T1000 (cell line): ENCODE data around the gene UAP1.
A peak's percentile ranks its signal among the peaks of the same experiment; 100 is the strongest.

Experiments used
- DNase-seq: peaks from one replicate; lab custom pipeline; 2025; ENCODE audit warnings: mixed read lengths; lab: John Stamatoyannopoulos, UW

UAP1 gene

GRCh38 chr1:162561616-162562469 lies at the start of gene UAP1:
TSS of gene UAP1 (plus strand) at chr1:162561722. CDS start at chr1:162566069, 4,347 bp downstream.
- DNase-seq, result no peak

DNA sequence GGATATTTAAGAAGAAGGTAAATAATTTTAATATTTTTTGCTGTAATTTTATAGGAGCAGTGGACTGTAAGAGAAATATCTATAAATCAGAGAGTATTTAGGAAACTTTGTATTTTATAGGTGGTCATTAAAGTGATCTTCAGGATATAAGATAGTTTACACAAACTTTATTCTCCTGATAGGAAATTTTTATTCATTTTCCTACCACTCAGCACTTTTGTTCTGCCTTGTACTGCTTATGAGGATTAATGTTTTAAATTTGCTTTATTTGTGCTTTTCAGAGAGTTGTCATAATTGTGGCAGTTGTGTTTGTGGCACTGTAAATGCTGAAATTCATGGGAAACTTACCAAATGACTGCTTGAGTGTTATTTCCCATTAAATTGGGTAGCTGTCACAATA lies 34.2 kb upstream of the UAP1 start:
- DNase-seq, result no peak

GRCh38 chr1:162530307-162530987 lies 31.1 kb upstream of the UAP1 start:
- DNase-seq, result no peak

GRCh38 chr1:162530988-162531319 lies 30.6 kb upstream of the UAP1 start:
- no peak for DNase-seq

DNA sequence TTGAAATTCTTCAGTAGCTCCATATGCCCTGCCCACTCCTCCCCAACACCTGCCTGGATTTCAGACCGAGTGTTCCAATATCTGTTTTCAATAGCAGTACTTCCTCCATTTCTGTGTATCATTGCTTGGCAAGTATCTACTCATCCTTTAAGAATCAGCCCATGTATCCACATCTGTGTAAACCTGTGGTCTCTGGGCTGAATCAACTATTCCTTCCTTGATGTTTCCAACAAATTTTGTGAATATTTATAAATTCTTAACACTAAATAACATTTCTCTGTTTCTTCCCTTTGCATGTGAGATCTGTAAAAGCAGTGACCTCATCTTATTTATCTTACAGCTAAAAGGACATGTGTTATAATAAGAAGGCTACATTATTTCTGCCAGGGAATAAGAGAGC lies 26.0 kb upstream of the UAP1 start:
- DNase-seq, result no peak

DNA sequence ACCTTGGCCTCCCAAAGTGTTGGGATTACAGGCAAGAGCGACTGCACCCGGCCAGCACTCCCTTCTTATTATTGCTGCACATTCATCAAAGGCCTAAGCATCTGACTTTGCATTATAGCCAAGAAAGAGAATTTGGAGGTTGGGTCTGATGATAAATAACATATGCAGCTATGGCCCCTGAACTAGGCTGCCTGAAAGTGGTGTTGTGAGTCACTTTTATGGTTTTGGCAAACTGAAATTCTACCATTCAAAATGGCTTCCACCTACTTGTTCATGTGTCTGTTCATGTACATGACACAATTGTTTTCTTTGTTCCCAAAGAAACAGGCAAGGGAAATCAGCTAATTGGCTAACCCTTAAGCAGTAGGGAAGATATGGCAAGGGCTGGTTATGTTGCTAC lies 25.0 kb upstream of the UAP1 start:
- DNase-seq, result no peak

DNA sequence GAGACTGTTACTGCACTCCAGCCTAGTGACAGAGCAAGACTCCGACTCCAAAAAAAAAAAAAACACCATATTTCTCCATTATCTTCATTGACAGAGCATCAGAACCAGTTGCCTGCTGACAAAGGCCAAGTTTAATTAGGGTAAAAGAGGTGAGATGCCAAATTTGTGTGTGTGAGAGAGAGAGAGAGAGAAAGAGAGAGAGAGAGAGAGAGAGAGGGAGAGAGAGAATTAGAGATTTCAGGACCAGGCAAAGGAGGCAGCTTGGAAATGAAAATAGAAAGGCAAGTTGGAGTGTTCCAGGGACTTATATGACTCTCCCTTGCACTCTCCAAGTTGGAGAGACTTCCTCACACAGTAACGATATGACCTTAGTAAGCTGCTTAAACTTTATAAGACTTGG lies 24.3 kb upstream of the UAP1 start:
- DNase-seq, result no peak

DNA sequence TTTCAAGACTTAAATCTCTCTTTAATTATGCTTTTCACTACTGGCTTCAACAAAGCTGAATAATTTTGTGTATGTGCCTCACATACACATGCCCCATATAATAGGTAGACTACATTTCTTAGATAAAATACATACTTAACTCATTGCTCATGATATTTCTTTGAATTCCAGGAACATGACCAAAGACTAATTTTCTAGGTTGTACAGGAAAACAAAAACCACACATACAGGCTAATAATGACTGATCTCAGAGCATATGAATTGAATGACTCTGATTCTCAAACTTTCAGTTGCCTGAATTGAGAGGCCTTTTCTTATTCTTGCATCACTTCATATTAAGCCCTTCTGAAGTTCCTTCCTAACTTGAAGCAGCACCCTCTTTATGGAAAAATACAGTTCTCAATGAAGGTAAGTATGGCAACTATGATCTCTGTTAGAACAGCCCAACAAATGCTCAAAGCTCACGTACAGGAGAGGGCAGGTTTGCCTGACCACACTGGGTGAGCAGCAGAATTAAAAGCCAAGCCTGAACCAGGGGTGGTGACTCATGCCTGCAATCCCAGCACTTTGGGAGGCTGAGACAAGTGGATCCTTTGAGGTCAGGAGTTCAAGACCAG lies 22.6 kb upstream of the UAP1 start:
- peak; percentile 19 for DNase-seq

GRCh38 chr1:162541619-162542141 lies 19.8 kb upstream of the UAP1 start:
- DNase-seq, result peak; percentile 66

DNA sequence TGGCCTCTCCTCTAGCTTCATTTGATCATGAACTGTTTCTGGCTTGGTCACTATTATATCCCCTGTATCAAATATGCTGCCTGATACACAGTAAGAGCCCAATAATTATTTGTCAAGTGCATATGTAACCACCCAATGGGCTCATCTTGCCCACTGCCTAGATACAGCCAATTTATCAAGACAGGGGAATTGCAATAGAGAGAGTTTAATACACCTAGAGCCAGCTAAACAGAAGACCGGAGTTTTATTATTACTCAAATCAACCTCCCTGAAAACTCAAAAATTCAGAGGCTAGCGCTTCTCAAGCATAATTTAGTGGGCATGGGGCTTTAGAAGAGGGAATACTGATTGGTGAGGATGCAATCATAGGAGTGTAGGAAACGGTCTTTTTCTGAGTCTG lies 18.3 kb upstream of the UAP1 start:
- no peak for DNase-seq

DNA sequence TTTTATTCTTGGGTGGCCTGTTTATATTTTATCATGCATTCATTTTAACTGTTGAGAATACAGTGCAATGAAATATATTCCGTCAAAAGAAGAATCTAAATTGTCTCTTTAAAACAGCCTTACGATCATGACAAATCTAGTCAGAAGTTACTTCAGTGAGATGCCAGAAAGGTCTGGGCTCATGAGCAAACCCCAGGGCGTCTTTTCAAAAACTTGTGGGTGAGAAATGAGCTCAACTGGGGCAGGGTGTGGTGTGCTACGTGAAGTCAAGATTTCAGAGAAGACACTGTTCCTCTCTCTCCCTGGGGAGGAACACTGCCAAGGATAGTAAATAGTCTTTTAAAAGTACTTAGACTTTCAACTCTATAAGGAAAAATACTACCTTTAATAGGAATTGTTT lies 13.4 kb upstream of the UAP1 start:
- no peak for DNase-seq

DNA sequence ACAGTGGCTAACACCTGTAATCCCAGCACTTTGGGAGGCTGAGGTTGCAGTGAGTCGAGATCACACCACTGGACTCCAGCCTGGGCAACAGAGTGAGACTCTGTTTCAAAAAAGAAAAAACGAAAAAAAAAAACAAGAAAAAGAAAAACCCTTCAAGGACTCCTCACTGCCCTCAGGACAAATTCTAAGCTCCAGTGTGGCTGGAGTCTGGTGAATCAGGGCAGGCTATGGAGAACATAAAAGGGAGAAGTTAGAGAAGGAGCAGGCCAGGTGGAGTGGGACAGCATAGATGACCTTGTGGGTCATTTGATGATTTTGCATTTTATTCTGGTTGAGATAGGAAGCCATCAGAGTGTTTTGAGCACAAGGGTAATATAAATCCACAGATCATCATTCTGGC lies 12.5 kb upstream of the UAP1 start:
- DNase-seq, result no peak

- DNase-seq, result no peak
Measured at GRCh38 chr1:162550925-162551324, 10.6 kb upstream of the UAP1 start.

GRCh38 chr1:162551969-162552683 lies 9.4 kb upstream of the UAP1 start:
- DNase-seq, result no peak

- no peak for DNase-seq
Measured at GRCh38 chr1:162552684-162553252, 8.8 kb upstream of the UAP1 start.

DNA sequence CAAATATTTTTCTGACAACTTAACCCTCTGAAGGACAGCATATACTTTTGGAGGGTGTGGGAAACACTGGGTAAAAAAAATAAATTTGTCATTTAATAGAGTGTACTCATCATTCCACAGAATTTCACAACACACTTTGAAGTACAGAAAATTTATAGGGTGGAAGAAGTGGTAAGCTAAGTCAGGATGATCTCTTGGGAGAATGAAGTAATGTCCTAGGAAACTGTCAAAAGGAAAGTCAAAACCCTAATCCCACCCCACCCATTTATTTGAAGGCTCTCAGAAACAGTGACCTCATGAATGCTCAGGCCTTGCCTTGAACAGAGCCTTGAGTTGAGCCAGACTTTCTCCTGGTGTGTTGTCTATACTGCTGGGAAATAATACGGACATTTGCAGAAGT lies 7.3 kb upstream of the UAP1 start:
- no peak for DNase-seq

DNA sequence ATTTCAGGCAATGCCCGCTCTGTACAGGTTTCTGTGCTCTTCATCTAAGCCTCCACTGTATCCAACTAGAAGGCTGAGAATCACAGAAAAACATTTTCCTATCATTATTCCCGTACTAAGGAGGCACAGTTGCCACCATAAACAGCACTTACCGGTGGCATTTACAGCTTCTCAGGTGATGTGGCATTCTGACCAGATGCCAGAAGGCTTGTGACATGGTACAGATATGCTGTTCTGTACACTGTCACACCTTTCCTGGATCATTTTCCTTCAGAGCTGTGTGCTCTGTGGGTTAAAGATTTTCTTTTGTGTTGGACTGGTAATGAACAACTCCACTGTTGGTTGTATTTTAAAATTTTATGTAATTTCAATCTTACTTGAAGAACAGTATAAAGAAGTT lies 4.0 kb upstream of the UAP1 start:
- DNase-seq, result no peak

DNA sequence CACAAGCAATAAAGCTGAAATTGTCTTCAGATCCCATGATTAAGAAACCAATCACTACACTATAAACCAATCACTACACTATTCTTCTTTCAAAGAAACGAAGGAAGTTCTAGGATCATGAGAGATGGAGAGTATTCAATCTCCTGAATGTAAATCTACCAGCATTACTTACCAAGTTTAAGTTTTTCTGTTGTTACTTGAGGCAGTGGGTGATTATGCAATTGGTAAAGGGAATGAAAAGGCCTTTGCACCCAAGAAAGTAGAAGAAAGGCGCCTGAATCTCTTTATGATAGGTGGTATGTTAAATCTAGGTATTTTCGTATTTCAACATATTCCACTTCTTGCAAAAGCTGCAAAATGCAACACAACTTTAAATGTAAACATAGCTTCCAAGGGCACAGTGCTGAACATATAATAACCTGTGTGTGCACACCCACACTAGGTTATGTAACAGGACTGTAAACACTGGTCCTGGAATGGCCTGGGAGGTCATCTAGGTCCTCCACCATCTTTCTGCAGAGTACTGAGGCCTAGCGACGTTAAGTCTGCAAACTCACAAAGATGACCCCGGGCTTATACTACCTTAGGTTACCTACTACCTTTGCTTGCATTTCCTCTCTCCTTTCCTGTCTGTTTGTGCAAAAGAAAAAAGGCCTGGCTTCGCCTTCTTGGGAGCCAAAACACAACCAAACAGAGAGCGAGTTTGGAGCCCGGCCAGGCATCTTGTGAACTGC lies 1.1 kb upstream of the UAP1 start:
- no peak for DNase-seq

- peak; percentile 95 for DNase-seq
Measured at GRCh38 chr1:162561037-162561615, 396 bp upstream of the UAP1 start.

- no peak for DNase-seq
Measured at GRCh38 chr1:162562470-162562828, 927 bp downstream of the UAP1 start.

DNA sequence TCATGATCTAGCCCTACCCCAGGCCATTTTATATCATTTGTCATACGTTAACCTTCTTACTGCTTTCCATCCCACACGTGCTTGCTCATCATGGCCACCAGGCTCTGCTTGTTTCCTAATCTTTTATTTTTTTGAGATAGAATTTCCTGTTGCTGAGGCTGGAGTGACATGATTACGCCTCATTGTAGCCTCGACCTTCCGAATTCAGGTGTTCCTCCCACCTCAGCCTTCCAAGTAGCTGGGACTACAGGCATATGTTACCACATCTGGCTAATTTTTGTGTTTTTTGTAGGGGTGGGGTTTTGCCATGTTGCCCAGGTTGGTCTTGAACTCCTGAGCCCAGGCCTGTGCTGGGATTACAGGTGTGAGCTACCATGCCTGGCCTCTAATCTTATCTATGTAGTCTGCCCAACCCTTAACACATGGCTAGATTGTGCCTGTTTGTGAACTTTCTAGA lies 3.3 kb downstream of the UAP1 start:
- DNase-seq, result no peak
